ENCODE measurements around the gene MED15.
"Not testable (repeated sequence)": the region's sequence is repeated elsewhere in the genome, so short reads cannot be mapped to it uniquely, and the experiment has no call there.

Gene MED15

GRCh38 chr22:20507253-20508066, at the start of gene MED15:
TSS of gene MED15 (plus strand) at chr22:20507610. CDS start at chr22:20507679, 69 bp downstream.
- peak; percentile 87 for DNase-seq

GRCh38 chr22:20458530-20459151, 48.8 kb upstream of the MED15 start:
- DNase-seq, result no peak

- DNase-seq, result no peak
These were observed 48.3 kb upstream of the MED15 start for GRCh38 chr22:20459152-20459542.

DNA sequence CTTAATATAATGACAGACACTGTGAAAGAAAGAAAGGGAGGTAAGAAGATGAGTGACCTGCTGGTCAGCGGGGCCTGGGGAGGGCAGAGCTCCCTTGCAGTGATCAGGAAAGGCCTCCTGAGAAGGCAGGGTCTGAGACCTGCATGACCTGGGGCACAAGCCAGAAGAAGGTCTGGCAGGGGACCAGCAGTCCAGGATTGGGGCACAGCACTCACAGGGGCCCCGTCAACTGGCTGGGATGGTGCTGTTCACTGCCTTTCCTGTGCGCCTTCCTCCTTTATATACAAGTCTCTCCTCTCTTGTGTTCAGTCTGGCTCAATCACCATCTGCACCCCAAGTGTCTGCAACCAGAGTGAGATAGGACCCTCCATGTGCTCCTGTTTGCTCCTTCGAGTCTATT, 47.5 kb upstream of the MED15 start:
- DNase-seq, result no peak

DNA sequence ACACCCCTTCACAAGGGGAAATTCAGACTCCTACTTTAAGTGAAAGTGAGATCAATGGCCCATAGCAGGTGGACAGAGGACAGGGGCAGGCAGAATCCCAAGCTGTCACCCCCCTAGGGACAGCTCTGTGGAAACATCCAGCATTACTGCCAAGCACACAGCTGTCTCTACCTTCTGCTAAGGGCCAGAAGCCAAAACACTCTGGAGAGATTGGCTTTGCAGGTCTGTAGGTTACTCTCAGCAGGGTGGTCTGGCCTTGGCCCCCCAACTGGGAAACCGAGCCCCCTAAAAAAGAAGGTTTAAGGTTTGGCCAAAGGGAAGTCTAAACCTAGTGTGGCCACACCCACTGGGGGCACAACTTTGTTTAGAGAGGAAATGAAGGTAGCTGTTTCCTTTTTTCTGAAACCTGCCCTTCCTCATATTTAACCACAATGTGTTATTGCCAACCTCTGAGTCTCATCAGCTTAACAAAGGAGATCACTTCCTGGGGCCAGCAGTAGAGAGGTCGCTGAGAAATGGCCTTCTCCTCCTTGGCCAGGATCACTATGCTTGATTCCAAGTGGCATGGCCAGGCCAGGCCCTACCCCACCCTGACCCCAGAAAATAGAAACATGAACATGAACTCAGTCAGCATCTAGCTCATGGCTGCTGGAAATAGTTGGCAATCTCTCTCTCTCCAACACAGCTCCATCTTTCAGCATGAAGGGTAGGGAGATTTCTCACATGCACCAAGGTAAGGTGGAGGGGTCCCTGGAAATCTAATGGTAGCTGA, 43.9 kb upstream of the MED15 start:
- DNase-seq, result peak; percentile 29

- peak; percentile 53 for DNase-seq
These were observed 43.3 kb upstream of the MED15 start for GRCh38 chr22:20464096-20464614.

GRCh38 chr22:20464912-20465758, 42.3 kb upstream of the MED15 start:
- no peak for DNase-seq

GRCh38 chr22:20465759-20466077, 41.7 kb upstream of the MED15 start:
- no peak for DNase-seq

DNA sequence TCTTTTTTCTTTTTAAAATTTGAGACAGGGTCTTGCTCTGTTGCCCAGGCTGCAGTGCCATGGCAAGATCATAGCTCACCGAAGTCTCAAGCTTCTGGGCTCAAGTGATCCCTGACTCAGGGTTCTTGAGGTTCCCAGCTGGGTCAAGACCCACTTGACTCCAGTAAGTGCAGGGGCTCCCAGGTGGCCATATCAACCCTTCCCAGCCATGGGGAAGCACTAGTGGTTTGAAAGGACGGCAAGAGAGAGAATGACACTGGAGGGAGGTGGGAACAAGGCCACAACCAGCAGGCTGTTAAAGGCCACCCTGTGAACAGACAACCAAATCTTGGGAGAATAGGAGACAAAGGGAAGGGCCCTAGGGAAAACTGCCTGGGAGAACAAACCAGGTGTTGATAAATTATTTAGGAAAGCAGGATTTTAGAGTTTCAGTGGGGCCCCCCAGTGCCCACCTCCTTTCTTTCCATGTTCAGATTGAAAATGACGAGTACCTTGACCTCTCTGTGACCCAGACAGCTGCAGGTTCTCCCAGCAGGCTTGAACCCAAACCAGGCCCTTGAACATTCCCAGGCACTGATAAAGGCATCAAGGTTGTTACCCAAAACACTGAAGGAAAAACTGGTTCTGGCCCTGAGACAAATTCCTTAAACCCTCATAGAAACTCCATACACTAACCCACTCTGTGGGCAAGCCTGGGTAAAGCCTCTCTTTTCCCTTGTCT, 40.6 kb upstream of the MED15 start:
- no peak for DNase-seq

DNA sequence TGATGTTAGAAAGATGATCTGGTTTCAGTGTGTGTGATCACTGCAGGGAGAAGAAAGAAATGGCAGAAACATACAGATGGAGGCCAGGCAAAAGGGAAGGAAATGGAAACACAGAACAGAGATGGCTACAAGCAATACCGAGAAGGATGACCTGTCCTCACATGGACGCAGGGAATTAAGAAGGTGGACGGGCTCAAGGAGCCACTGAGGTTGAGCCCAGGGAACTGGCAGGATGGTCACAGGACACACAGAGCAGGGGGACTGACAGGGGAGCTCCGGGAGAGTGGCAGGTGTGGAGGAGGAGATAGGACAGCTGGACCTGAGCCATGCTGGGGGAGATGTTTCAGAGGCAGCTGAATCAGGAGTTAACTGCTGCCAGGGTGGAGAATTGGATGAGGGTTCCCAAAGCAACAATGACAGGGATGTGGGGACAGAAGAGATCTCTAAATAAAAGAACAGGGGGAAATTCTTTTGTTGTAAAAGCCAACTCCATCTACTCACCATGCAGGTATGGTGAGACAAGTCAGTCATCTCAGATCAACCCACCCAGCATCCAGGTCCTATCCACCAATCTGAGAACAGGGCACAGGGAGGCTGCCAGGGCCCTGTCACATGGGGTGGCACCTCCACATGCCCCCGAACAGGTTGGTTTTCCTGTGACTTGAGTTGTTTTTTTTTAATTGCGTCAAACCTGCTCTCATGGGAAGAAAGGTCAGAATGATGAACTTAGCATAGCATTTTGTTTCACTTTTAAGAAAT, 38.1 kb upstream of the MED15 start:
- DNase-seq, result no peak

DNA sequence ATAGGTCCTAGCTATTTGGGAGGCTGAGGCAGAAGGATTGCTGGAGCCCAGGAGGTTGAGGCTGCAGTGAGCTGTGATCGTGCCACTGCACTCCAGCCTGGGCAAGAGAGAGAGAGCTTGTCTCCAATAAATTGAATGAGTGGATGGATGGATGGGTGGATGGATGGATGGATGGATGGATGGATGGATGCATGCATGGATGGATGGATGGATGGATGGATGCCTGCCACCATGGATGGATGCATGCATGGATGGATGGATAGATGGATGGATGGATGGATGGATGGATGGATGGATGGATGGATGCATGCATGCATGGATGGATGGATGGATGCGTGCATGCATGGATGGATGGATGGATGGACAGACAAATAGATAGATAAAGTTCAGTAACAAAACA, 36.9 kb upstream of the MED15 start:
- DNase-seq, result not testable (repeated sequence)

GRCh38 chr22:20471126-20471833, 36.1 kb upstream of the MED15 start:
- no peak for DNase-seq

GRCh38 chr22:20472629-20473442, 34.6 kb upstream of the MED15 start:
- DNase-seq, result no peak

DNA sequence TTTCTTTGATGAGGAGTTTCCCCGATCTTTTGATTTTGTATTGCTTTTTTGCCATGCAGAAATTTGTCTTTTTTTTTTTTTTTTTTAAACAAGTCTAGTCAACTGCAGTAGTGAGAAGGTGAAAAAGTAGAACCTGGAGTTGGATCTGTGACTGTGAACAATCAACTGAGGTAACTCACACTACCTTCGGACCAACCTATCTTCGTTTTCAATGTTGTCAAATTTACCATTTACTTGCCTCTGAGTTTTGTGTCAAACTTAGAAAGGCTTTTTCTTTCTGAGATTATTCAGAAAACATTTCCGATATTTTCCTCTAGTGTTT, 32.3 kb upstream of the MED15 start:
- no peak for DNase-seq

DNA sequence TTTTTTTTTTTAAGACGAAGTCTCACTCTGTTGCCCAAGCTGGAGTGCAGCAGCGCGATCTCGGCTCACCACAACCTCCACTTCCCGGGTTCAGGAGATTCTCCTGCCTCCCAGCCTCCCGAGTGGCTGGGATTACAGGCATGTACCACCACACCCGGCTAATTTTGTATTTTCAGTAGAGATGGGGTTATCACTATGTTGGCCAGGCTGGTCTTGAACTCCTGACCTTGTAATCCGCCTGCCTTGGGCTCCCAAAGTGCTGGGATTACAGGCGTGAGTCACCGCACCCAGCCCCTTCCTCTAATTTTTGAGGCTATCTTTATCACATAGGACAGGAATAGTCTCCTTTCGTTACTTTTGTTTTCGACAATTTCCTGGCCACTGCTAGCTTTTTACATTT, 31.8 kb upstream of the MED15 start:
- not testable (repeated sequence) for DNase-seq

GRCh38 chr22:20478059-20478458, 29.4 kb upstream of the MED15 start:
- DNase-seq, result not testable (repeated sequence)

DNA sequence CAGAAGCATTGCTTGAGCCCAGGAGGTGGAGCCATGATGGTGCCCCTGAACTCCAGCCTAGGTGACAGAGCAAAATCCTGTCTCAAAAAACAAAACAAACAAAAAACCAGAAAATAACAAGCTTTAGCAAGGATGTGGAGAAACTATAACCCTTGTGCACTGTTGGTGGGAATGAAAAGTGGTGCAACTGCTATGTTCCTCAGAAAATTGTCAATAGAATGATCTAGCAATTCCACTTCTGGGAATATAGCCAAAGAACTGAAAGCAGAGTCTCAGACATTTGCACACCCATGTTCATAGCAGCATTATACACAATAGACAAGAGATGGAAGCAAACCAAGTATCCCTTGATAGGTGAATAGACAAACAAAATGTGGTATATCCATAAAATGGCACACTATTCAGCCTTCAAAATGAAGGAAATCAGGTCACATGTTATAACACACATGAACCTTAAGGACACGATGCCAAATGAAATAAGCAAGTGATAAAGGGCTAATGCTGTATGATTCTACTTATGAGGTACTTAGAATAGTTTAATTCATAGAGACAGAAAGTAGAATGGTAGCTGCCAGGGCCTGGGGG, 27.7 kb upstream of the MED15 start:
- no peak for DNase-seq

DNA sequence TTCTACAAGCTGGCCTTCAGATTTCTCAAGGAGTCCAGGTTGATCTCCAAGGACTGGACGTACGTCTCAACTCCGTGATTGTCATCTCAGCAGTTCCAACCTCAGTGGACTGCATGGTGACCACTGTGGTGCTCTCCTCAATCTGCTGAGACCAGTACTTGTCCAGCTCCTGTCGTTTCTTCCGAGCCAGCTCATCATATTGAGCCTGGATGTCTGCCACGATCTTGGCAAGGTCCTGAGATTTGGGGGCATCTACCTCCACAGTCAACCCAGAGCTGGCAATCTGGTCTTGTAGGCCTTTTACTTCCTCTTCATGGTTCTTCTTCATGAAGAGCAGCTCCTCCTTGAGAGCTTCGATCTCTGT, 24.3 kb upstream of the MED15 start:
- DNase-seq, result not testable (repeated sequence)

GRCh38 chr22:20483771-20484170, 23.6 kb upstream of the MED15 start:
- no peak for DNase-seq
